HG03025 (cell line): ENCODE data around the gene MTMR6.
"Not testable (repeated sequence)": the region's sequence is repeated elsewhere in the genome, so short reads cannot be mapped to it uniquely, and the experiment has no call there.

ENCODE experiments used
- ATAC-seq: cut with Tn5 transposase; IDR thresholded peaks from one replicate; pipeline ENCODE4 v1.9.1; 2021; ENCODE audit warnings: mild to moderate bottlenecking, moderate library complexity; ENCODE audit not compliant: unreplicated experiment, low FRiP score

MTMR6 gene

GRCh38 chr13:25286969-25287961, at the start of gene MTMR6:
Gene MTMR6 (minus strand): TSS chr13:25287488. CDS start chr13:25287247, 241 bp downstream.
- ATAC-seq, result peak; percentile 99

DNA sequence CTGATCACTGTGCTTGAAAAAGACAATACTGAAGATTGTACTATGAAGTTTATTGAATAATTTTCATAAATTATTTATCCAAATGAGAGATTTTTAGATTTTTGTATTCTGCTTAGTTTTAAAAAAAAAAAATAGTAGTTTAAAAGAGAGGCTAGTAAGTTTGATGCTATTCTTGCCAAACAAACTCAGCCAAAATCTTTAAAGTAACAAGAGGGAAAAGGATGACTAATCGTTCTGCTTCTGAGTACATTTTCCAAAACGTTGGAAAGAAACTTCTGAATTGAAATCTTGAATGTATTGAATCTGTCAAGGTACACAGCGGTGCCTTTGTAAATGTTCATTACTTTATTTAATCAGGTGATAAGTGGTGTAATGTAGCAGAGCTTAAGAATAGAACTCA, 48.6 kb upstream of the MTMR6 start:
- no peak for ATAC-seq

DNA sequence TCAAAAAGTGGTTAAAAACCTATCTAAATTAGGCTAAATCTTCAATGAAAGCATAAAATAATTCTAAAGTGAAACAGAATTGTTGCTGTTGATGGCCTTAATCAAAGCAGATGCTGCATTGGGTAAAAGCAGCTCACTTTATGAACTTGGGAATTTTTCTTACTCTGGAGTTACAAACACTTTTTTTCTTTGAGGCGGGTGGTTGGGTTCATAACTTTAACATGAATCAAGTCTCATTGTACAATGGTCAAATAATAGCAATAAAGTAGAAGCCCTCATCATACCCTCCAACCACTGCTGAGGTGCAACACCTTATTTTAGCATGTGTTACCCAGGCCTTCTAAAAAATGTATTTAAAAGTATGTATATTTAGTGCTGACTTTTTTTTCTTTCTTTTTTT, 43.3 kb upstream of the MTMR6 start:
- no peak for ATAC-seq

- ATAC-seq, result no peak
Observed at GRCh38 chr13:25329706-25330105, 42.4 kb upstream of the MTMR6 start.

- ATAC-seq, result no peak
Observed at GRCh38 chr13:25324100-25324499, 36.8 kb upstream of the MTMR6 start.

- ATAC-seq, result no peak
Observed at GRCh38 chr13:25319771-25320170, 32.5 kb upstream of the MTMR6 start.

- ATAC-seq, result not testable (repeated sequence)
Observed at GRCh38 chr13:25318946-25319345, 31.7 kb upstream of the MTMR6 start.

DNA sequence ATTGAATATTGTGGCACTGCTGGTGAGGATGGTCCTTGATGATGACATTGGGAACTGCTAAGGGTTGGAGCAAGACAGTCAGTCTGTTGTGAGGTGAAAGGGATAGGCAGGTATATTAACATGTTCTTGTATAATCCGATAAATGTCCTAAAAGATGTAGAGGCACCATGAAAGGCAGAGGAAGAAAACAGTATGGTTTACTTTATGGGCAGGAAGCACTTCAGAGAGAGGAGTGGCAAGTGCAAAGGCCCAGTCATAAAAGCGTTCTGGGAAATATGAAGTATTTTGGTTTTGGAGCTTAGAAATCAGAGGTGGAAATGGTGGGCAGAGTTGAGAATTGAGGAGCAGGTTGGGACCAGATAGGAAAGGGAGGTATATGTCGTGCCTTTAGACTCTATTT, 23.6 kb upstream of the MTMR6 start:
- no peak for ATAC-seq

DNA sequence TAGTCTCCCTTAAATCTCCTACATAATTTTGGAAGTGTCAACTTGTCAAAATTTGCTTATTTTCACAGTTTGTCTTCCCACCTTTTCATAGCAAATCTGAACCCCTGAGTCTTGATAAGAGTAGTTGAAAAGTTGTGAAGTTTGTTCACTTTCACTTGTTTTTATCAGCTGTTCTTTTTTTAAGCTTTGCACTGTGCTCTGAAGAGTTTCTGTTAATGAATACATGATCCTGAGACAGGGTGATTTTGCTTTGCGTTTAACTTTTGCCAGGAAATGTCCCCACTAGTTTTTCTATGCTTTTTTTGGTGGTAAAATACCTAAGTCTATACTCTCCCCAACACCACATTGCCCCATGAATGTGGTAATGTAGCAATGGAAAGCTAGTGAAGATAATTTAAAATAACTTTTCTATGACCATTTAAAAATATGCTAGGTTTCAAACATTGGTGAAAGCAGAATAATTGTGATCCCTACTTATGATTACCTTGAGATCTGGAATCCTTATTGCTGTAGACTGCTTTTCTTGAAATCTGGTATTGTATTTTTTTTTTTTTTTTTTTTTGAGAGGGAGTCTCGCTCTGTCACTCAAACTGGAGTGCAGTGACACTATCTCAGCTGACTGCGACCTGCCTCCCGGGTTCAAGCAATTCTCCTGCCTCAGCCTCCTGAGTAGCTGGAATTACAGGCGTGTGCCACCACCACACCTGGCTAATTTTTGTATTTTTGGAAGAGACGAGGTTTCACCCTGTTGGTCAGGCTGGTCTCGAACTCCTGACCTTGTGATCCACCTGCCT, 19.6 kb upstream of the MTMR6 start:
- no peak for ATAC-seq

DNA sequence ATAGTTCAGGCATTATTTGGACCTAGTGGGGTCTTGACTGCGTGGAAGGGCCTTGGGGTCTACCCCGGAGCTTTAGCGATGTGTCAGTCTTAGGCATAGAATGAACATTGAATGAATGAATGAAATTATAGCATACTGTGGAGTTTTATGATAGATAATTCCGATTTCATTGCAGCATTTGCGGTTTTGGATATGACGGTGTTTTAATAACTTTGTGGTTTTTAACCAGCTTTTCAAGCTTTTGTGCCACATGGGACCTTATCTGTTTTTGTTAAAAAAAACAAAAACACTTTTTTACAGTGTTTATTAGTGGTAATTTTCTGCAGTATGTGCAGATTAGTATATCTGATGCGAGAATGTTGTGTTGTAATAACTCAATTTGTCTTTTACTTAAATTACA, 14.8 kb upstream of the MTMR6 start:
- no peak for ATAC-seq

GRCh38 chr13:25301347-25302113, 14.2 kb upstream of the MTMR6 start, which contains the start of gene NUP58:
Gene NUP58 (plus strand): TSS chr13:25301625. CDS start chr13:25301774, 149 bp downstream.
- ATAC-seq, result peak; percentile 99

DNA sequence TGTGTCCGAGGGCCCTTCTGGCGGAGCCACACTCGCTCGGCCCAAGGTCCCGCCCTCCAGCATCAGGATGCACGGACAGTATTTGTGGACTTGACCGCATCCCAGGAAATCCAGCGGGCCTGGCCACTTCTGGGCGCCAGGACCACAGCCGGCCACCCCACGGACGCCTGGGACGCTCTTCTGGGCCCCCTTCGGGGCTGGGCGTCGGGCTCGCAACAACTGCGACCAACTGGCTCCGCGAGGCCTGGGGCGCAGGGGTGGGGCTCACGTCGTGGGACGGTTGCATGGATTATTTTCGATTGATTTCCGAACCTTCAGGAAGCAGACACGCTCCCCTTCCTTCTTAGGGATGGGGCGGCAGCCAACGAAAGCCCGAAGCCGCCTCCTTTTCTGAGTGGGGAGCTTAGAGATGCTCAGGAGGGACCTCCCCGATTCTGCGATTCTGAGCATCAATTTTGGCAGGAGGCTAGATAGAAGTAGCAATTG, 13.6 kb upstream of the MTMR6 start:
- ATAC-seq, result peak; percentile 10

DNA sequence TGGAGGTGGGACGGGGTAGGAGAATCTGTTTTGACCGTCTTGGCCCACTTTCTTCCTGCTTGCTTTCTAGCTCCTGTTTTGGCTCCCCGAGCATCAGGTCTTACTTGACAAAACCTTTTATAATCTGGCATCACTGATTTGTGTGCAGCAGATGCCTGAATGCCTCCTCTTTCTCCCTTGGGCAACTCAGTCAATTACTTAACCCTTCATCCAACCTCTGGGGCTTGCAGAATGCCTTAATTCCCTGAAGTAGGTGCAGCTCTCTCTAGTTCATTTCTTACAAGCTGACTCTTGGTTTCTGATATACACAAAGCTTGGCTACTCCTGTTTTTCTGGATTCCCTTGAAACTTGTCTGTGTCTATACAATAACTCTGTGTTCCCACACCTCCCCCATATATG, 8.4 kb upstream of the MTMR6 start:
- no peak for ATAC-seq

DNA sequence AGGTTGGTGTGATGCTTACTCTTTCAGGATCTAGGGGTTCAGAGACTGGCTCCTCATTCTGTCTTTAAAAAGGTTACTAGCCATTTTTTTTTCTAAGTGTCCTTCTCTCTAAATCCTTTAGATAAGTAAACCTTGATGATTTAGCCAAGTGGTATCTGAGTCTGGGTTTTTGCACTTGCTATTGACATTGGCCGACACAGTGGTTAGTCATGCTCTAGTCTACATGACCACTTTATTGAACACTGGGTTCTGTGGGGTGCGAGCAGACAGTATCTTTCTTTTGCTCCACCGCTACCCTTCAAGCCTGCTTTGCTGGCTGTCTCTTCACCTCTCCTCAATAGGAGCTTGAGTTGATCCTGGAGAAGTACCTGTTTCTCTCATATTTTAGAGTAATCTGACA, 7.9 kb upstream of the MTMR6 start:
- no peak for ATAC-seq

- no peak for ATAC-seq
Observed at GRCh38 chr13:25292301-25292700, 5.0 kb upstream of the MTMR6 start.

DNA sequence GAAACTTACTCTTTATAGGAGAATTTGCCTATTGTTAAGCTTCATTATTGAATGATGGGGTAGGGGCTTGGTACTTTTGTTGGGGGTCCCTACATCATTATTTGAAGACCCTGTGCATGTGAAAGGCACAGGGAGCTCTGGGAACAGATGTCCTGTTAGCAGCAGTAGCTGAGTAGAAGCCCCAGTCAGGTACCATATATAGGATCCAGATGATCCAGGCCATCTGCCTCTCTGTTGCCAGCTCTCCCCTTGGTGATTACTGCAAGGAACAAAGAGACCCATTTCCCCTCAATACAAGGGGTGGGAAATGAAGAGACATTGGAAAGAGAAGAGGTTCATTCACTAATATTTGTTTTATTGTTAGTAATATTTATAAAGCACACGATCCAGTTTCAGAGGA, 4.4 kb upstream of the MTMR6 start:
- no peak for ATAC-seq

GRCh38 chr13:25288966-25289365, 1.7 kb upstream of the MTMR6 start:
- ATAC-seq, result no peak

GRCh38 chr13:25286308-25286968, 850 bp downstream of the MTMR6 start:
- no peak for ATAC-seq

GRCh38 chr13:25281935-25282332, 5.4 kb downstream of the MTMR6 start:
- ATAC-seq, result peak; percentile 21
